Psoas muscle (tissue), 8 donors: ENCODE data around the gene MICAL3. TPM values are rescaled to one million over a fixed set of nuclear protein-coding genes. Genes with fewer than 3 reads are reported as not detected.

Source experiments
- ATAC-seq, 4 donors: fragments of 200-7000 bp; cut with Tn5 transposase; one replicate each; pipeline ENCODE4 v1.9.1; 2020; ENCODE audit warnings: moderate library complexity in 3 of 4, mild to moderate bottlenecking in 2 of 4
- DNase-seq, 2 donors: peaks; one replicate each; pipeline ENCODE4 v3.0.0-alpha.2; 2020
- H3K27ac ChIP-seq: fragments of 200-600 bp; one replicate; pipeline ENCODE4 v1.8.0; 2022
- H3K27me3 ChIP-seq, 3 donors: fragments of 200-600 bp in 1 of 3; one replicate each; pipeline versions ENCODE4 v1.6.1 to v1.8.0; 2013 to 2022; ENCODE audit warnings: low read length in 2 of 3, mild to moderate bottlenecking in 2 of 3, moderate library complexity in 1 of 3; ENCODE audit not compliant: insufficient read depth in 3 of 3
- H3K36me3 ChIP-seq, 2 donors: fragments of 200-600 bp in 1 of 2; one replicate each; pipeline versions ENCODE4 v1.6.1 to v1.8.0; 2013 to 2022; ENCODE audit warnings: low read depth in 1 of 2, mild to moderate bottlenecking in 1 of 2, moderate library complexity in 1 of 2; ENCODE audit not compliant: insufficient read depth in 1 of 2
- H3K4me1 ChIP-seq: fragments of 200-600 bp; one replicate; pipeline ENCODE4 v1.8.0; 2022
- H3K4me3 ChIP-seq: fragments of 200-600 bp; one replicate; pipeline ENCODE4 v1.8.0; 2022; ENCODE audit warnings: mild to moderate bottlenecking
- H3K9me3 ChIP-seq: fragments of 200-600 bp; one replicate; pipeline ENCODE4 v1.8.0; 2022
- CTCF ChIP-seq: fragments of 200-600 bp; IDR thresholded peaks from one replicate; pipeline ENCODE4 v1.8.0; 2022; ENCODE audit warnings: antibody characterized with exemption
- WGBS, 3 donors: extraction: QIAGEN DNeasy Blood & Tissue Kit; methylation state at CpG; one replicate each; pipeline versions ENCODE4 v1.1.6 to v1.1.7; 2013; 5-methylcytosine and 5-hydroxymethylcytosine counted together
- intact Hi-C, 2 donors: fragments of 100-400 bp; cut with DNase I; formaldehyde crosslinking; loops; one replicate each; pipeline versions ENCODE4 v1.11.0 to v1.14.2; 2022
- polyA plus RNA-seq, 3 donors: library from polyadenylated mRNA; stranded (reverse); fragments of 200-250 nt; gene quantifications; one replicate each; pipeline ENCODE4 v1.2.3, GENCODE V29; 2013
- total RNA-seq, 4 donors: library from RNA; stranded (reverse); fragmentation: NEBNext Ultra II Directional in 2 of 4; extraction: Animal tissue kit (Norgen Biotek cat#: 25700) in 2 of 4; gene quantifications; one replicate each; pipeline versions ENCODE4 v1.2.1 to v1.2.4, GENCODE V29; 2021 to 2023
- donor health status: healthy with polysubstance abuse.
- donor health status: DM: no; HTN: no; CAD: no; lungs with moderate emphysema.
- donor health status: Bipolar disorder and iron deficiency.
- donor health status: healthy.
- donor health status: DM: yes; HTN: yes; CAD: no.
- donor health status: DM: no; HTN: no; CAD: no.
- donor health status: DM: no; HTN: no; CAD: no.
- donor health status: DM: yes; HTN: yes; CAD: no.

The MICAL3 gene
- total and polyA plus RNA-seq, 7 donors = 2.1 to 38.3 (median 15.5) TPM

GRCh38 chr22:17905445-17905844, 118.9 kb downstream of the MICAL3 start:
- ATAC-seq (peak in 2 of 4 donors; percentile 20 to 51), DNase-seq (no peak)
- Histone ChIP-seq H3K27me3 (no peaks in the 10 kb centered on the region), H3K4me3 (no peak overlapping the region), H3K36me3 (peaks cover 0 to 37% of the 10 kb centered on the region in 2 donors), H3K27ac (peak overlapping the region; percentile 27), H3K9me3 (no peaks in the 10 kb centered on the region), H3K4me1 (peaks cover 46% of the 10 kb centered on the region)
- no peak for TF ChIP-seq CTCF
- whole genome bisulfite sequencing, 3 donors = 77 to 92% (median 86%) methylated on average over 8 of the region's 8 CpGs
- intact Hi-C loops = loop anchor here in 1 of 2 donors (5.0 kb wide), 1 partner anchor 42 kb away; no protein-coding TSS in a partner anchor

DNA sequence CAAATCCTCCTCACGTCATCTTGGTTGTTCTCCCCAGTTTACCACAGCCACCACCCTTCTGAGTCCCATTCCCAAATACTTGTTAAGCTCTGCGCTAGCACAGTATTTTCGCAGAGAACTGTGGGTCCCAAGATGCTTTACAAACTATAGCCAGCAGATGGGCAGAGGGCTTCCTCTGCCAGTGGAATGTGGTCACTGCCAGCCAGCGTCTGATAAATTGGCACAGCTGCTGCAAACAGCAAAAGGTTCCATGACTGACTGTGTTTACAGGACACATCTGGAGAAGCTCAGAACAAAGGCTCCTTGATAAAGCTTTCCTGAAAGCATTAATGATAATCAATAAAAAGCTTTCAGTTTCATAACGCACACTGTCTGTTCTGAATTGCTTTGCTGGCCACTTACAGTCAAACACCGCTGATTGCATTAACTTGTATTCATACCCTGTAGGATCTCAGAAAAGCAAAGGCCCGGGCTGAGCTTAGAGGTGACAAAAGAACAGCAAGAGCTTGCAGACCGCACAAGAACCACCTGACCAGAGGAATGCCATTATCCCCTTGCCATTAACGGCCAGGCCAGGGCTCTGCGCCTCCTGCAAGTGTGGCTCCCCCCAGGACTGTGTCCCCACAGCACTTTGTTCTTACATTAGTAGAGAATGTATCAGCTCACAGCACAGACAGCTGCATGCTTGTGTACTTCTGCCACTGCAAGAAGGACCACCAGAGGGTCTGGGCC, 120.6 kb downstream of the MICAL3 start:
- TF ChIP-seq CTCF = no peak
- ATAC-seq = peak; percentile 25 to 75 (median 40)
- Histone ChIP-seq H3K27ac (peak overlapping the region; percentile 46), H3K27me3 (no peaks in the 10 kb centered on the region), H3K4me3 (no peak overlapping the region), H3K36me3 (peaks cover 0 to 54% of the 10 kb centered on the region in 2 donors), H3K4me1 (peaks cover 29% of the 10 kb centered on the region), H3K9me3 (no peaks in the 10 kb centered on the region)
- intact Hi-C loops = no loop called here
- WGBS, 3 donors = 30 to 43% (median 33%) methylated on average over 10 of the region's 10 CpGs
- DNase-seq = no peak

- no peaks in the 10 kb centered on the region for H3K27me3 ChIP-seq
- 91 to 96% (median 92%) methylated on average over 8 of the region's 8 CpGs for WGBS, 3 donors
- no peaks in the 10 kb centered on the region for H3K9me3 ChIP-seq
- DNase-seq (no peak), ATAC-seq (no peak)
- no peak overlapping the region for H3K4me3 ChIP-seq
- peak overlapping the region; percentile 46 for H3K27ac ChIP-seq
- peaks cover 25% of the 10 kb centered on the region for H3K4me1 ChIP-seq
- H3K36me3 ChIP-seq = peaks cover 4 to 62% of the 10 kb centered on the region in 2 donors
- TF ChIP-seq CTCF = no peak
- intact Hi-C loops = no loop called here
Observed at GRCh38 chr22:17902960-17903359, 121.4 kb downstream of the MICAL3 start.

DNA sequence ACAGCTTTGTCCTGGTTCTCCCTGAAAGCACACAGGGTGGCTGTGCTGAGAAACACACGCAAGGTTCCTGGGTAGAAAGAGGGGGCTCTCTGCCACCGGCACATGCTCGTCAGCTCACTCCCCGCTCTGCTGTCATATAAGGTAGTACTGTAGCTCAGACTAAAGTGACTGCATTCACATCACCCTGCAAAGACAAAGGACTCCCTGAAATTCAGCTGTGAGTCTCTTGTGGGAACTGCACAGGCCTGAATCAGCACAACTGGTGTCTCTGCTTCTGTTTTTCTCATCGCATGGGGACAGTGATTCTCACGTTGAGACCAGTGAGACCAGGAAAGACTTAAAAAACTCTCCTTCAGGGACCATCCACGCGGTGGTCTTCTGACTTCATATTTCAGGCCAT, 126.0 kb downstream of the MICAL3 start:
- intact Hi-C loops = loop anchor here in 1 of 2 donors (5.0 kb wide), 1 partner anchor 174 kb away; no protein-coding TSS in a partner anchor
- Histone ChIP-seq H3K4me1 (peaks cover 11% of the 10 kb centered on the region), H3K36me3 (peaks cover 4 to 74% of the 10 kb centered on the region in 2 donors), H3K9me3 (no peaks in the 10 kb centered on the region), H3K27me3 (no peaks in the 10 kb centered on the region), H3K27ac (peak overlapping the region; percentile 73), H3K4me3 (no peak overlapping the region)
- TF ChIP-seq CTCF = no peak
- ATAC-seq (no peak), DNase-seq (no peak)
- WGBS, 3 donors = 73 to 94% (median 89%) methylated on average over 8 of the region's 8 CpGs
